NCI-H2171 treated with DMSO at 0.1 percent for 48 hours (cell line): ENCODE measurements around the gene MDH2.
"Not testable (repeated sequence)": the region's sequence is repeated elsewhere in the genome, so short reads cannot be mapped to it uniquely, and the experiment has no call there.

ENCODE experiments used
- DNase-seq: peaks from one replicate; lab custom pipeline; 2025; lab: John Stamatoyannopoulos, UW

Gene MDH2

DNA sequence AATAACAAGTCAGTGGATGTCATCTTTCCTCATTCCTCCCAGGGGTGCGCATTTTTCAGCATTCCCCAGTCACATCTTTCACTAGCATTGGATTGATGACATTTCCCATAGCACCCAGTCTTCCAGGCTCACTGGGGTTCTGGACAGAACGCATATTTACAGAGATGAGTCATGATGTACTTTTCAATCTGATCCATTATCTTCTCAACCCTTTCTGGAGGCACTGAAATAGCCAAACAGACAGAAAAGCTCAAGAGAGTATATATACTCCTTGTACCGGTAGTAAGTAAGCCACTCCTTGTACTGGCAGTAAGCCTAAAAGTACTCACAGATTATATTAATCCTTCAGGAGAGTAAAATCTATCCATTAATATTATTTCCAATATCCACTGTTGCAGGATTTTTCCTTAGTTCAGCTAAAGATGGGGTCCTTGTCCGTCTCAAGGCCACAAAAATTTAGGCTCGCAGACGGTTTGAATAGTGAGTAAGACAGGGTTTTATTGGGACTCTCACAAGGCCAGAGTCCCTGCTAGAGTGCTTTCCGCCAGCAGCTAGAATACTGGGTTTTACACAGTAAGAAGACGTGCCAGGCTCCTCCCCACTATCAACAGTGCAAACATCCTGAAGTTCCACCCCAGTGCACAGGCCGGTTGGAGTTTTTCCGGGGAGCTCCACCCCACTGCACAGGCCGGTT lies 60.8 kb downstream of the MDH2 start:
- DNase-seq: no peak

DNA sequence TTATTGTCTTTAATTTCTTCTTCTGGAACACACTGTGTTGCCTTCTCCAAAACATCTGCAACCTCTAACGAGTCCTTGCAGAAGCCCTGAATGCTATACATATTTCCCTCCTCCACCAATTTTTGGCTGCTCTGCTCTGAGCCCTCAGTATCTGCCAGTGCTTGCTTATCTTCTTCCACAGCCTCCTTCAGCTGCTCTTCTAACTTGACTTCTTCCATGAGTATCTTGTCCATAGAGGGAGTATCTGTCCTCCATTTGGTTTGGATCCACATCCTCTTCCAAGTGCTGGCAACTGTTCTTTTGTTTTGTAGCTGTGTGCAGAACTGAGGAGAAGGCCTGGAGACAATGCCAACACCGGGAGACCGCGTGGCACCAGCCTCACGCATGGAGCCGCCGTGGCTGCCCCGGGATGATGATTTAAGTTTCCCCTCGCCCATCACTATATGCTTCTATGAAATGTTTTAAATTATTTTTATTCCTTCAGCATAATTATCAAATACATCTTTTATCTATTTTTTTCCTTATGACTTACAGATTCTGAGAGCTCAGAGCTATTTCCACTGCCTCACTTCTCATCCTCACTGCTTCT lies 65.2 kb downstream of the MDH2 start:
- not testable (repeated sequence) for DNase-seq

DNA sequence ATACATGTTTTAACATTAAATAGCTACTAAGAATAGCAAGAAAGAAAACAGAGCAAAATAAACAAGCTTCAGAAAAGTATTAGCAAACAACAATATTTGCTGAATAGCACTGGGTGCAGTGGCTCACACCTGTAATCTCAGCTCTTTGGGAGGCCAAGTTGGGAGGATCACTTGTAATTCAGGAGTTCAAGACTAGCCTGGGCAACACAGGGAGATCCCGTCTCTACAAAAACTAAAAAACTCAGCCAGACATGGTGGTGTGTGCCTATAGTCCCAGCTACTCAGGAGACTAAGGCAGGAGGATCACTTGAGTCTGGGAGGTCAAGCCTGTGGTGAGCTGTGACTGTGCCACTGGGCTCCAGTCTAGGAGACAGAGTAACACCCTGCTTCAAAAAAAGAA lies 66.8 kb downstream of the MDH2 start:
- DNase-seq: not testable (repeated sequence)
